Spleen (tissue), 7 donors: ENCODE data around the gene CEP164.

ENCODE experiments used
- CTCF ChIP-seq, 11 experiments: fragments of 200-600 bp in 7 of 11; fragments of 450-650 bp in 4 of 11; sonication (generic) in 4 of 11; IDR thresholded peaks in 8 of 11; conservative IDR thresholded peaks in 3 of 11; 1 replicate in 7 of 11; 2 replicates in 4 of 11; pipeline versions ENCODE4 v1.4.0 to v1.8.0; 2016 to 2021; ENCODE audit warnings: antibody characterized with exemption in 11 of 11, inconsistent platforms in 4 of 11, mild to moderate bottlenecking in 1 of 11
- POLR2A ChIP-seq, 3 donors: fragments of 450-650 bp; IDR thresholded peaks; one replicate each; pipeline ENCODE4 v1.5.1; 2017; ENCODE audit warnings: antibody characterized with exemption in 3 of 3, mild to moderate bottlenecking in 1 of 3
- POLR2AphosphoS5 ChIP-seq, 3 donors: sonication (generic); formaldehyde crosslinking; IDR thresholded peaks; one replicate each; pipeline ENCODE4 v1.5.1; 2017; ENCODE audit warnings: antibody characterized with exemption in 3 of 3
- donor health status: DM: no; HTN: no; CAD: no; lungs with moderate emphysema.
- donor health status: DM: no; HTN: no; CAD: no.
- donor health status: DM: no; HTN: no; CAD: no.

DNA sequence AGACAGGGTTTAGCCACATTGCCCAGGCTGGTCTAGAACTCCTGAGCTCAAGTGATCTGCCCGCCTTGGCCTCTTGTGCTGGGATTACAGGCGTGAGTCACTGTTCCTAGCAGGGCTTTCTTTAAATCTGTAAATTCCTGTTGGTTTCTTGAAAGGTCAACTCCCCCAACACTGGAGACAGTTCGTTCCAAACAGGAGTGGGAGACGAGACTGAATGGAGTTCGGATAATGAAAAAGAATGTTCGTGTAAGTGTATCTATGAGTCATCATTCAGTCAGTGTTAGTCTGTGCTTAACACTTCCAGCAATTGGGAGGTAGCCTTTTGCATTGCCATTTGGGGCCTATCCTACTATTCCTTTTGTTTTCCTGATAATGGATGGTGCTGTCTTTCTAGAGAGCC is 46.5 kb upstream of the CEP164 start:
- no peak for TF ChIP-seq POLR2A (IDR thresholded peaks at IDR 0.05)
- TF ChIP-seq CTCF (IDR thresholded peaks at IDR 0.05 in 8 of 11, conservative IDR thresholded peaks at IDR 0.05 in 3 of 11): no peak
- no peak for TF ChIP-seq POLR2AphosphoS5 (IDR thresholded peaks at IDR 0.05)
